T-helper 17 cell (primary cell): Measurements from ENCODE around the gene LHPP. TPM values are rescaled to one million over a fixed set of nuclear protein-coding genes. Genes with fewer than 3 reads are reported as not detected.

Experiments
- ATAC-seq: fragments of 150-1000 bp; cut with Tn5 transposase; 2 replicates; pipeline ENCODE4 v1.10.0; 2021; ENCODE audit warnings: mild to moderate bottlenecking, moderate library complexity
- DNase-seq, 3 donors: peaks; one replicate each; pipeline versions ENCODE4 v3.0.0 to v3.0.0-alpha.2; 2020 to 2021
- H3K9me3 ChIP-seq: one replicate; pipeline ENCODE4 v1.7.0; 2013; ENCODE audit warnings: low read length, mild to moderate bottlenecking; ENCODE audit not compliant: control insufficient read depth, poor library complexity, severe bottlenecking
- H3K27ac Mint-ChIP-seq: one replicate; pipeline ENCODE4 v1.8.0; 2022; ENCODE audit warnings: mild to moderate bottlenecking, moderate library complexity, mixed read lengths
- H3K27me3 Mint-ChIP-seq: one replicate; pipeline ENCODE4 v1.8.0; 2022; ENCODE audit warnings: mixed read lengths
- H3K36me3 Mint-ChIP-seq: one replicate; pipeline ENCODE4 v1.8.0; 2022; ENCODE audit warnings: low read depth, mixed read lengths
- H3K4me1 Mint-ChIP-seq: one replicate; pipeline ENCODE4 v1.8.0; 2022; ENCODE audit warnings: mild to moderate bottlenecking, mixed read lengths
- H3K4me3 Mint-ChIP-seq: one replicate; pipeline ENCODE4 v1.8.0; 2022; ENCODE audit warnings: mild to moderate bottlenecking, moderate library complexity, mixed read lengths
- total RNA-seq, 4 donors: library from RNA in 2 of 4; stranded (reverse) in 2 of 4; gene quantifications; one replicate each; pipeline ENCODE4 v1.2.3 and lab custom pipeline; 2022 to 2026

Gene LHPP
- total RNA-seq, 2 donors from 2014 or later, result 19.9 to 21.1 TPM

DNA sequence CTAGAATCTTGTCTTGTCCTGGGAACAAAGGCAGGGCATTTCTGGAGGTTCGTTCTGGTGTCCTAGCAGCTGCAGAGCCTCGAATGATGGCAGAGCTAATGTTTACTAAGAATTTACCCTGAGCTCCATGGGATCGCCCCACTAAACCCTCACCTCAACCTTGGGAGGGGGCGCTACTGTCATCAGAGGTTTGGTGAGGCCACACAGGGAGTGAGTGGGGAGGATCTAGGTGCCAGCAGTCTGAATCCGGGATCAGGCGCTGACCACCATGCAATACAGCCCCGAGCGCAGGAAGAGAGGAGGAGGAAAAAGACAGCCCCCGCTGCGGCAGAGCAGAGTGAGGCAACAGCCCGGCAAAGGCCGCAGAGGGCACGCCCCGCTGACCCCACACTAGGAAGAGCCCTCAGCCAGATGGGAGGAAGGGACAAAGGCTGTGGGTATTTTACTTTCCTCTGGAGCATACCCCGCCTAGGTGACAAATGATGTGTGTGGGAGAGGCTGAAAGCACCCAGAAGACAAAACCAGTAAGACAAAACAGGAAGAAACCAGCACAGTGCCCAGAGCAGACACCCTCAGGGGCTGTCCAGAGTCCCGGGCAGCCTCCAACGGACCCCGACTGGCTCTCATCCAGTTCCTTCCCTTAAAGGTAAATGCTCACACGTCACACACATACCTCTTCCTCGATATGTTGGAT lies 179.1 kb downstream of the LHPP start:
- DNase-seq (no peak), ATAC-seq (peak; percentile 43)
- H3K27ac Mint-ChIP-seq, result peak overlapping the region; percentile 97
- peak overlapping the region; percentile 83 for H3K4me3 Mint-ChIP-seq
- H3K27me3 Mint-ChIP-seq, result no peaks in the 10 kb centered on the region
- H3K4me1 Mint-ChIP-seq, result peaks cover 58% of the 10 kb centered on the region
- no peaks in the 10 kb centered on the region for H3K36me3 Mint-ChIP-seq
- H3K9me3 ChIP-seq, result no peaks in the 10 kb centered on the region

- Mint-ChIP-seq H3K27ac (peak overlapping the region; percentile 97), H3K4me3 (peak overlapping the region; percentile 83), H3K36me3 (no peaks in the 10 kb centered on the region), H3K4me1 (peaks cover 56% of the 10 kb centered on the region), H3K27me3 (no peaks in the 10 kb centered on the region)
- DNase-seq, result no peak
- ATAC-seq, result peak; percentile 75
- no peaks in the 10 kb centered on the region for H3K9me3 ChIP-seq
Measured at GRCh38 chr10:124641282-124642087, 179.9 kb downstream of the LHPP start.

GRCh38 chr10:124642088-124642710 lies 180.6 kb downstream of the LHPP start:
- ATAC-seq, result no peak
- Mint-ChIP-seq H3K4me3 (peak overlapping the region; percentile 83), H3K27me3 (no peaks in the 10 kb centered on the region), H3K4me1 (peaks cover 56% of the 10 kb centered on the region), H3K27ac (peak overlapping the region; percentile 97), H3K36me3 (no peaks in the 10 kb centered on the region)
- H3K9me3 ChIP-seq, result no peaks in the 10 kb centered on the region
- DNase-seq, result no peak

DNA sequence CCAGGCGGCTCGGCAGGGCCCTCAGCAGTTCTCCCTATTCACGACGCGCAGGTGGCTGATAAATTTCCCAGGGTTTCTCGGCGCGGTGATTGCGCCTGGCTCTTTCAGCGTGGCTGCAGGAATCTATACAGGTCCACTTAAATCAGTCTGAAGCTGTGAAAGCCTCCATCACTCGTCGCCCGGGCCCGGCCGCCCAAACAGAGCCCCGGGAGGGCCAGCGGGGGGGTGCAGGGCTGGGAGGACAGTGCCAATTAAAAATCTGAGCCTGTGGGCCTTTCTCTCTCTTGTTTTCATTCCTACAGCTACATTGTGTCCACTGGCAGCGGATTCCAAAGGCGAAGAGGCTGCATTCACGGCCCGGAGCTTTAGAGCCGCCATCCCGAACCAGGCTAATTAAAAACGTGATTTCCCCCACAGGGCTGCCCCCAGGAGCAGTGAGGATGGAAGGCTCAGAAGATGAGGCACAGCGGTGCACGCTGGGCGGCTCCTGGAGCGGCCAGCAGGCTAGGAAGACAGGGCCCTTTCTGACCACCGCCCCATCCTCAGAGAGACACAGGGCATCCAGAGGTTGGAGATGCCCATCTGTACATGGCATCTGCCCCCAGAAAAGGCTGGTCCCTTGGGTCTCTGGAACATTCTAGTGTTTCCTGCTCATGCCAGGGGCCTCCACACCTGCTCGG lies 181.8 kb downstream of the LHPP start:
- Mint-ChIP-seq H3K36me3 (no peaks in the 10 kb centered on the region), H3K4me1 (peaks cover 57% of the 10 kb centered on the region), H3K4me3 (peak overlapping the region; percentile 61), H3K27me3 (no peaks in the 10 kb centered on the region), H3K27ac (peak overlapping the region; percentile 97)
- H3K9me3 ChIP-seq, result no peaks in the 10 kb centered on the region
- no peak for ATAC-seq
- no peak for DNase-seq

GRCh38 chr10:124644236-124644635 lies 182.6 kb downstream of the LHPP start:
- peak overlapping the region; percentile 97 for H3K27ac Mint-ChIP-seq
- H3K4me3 Mint-ChIP-seq, result no peak overlapping the region
- no peaks in the 10 kb centered on the region for H3K27me3 Mint-ChIP-seq
- ATAC-seq, result no peak
- DNase-seq, result no peak
- no peaks in the 10 kb centered on the region for H3K36me3 Mint-ChIP-seq
- no peaks in the 10 kb centered on the region for H3K9me3 ChIP-seq
- H3K4me1 Mint-ChIP-seq, result peaks cover 65% of the 10 kb centered on the region

DNA sequence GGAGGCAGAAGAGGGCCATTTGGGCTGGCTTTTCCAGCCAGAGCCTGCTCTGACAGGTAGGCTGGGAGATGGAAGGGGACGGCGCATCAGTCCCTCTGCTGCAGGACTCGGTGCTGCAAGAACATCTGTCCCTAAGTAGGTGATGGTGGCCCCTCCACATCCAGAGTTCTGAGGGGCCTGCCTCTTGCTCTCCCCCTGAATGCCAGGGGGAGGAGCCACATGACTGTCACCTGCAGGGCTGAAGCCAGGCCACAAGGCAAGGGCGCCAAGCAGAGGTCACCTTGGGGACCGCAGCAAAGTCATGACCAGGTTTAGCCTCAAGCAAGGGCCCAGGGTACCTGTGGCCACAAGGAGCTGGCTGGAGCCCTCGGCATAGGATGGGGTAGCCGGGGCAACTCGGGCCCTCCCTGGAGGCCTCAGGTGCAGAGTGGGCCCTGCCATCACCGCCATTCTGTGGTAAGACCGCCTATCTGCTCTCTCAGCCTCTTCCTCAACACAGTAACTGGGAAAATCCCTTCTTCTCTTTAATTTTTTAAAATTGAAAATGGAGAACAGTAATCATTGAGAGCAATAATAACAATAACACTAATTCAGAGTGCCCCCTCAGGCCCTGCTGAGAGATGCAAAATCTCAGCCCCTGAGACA lies 183.3 kb downstream of the LHPP start:
- H3K9me3 ChIP-seq, result no peaks in the 10 kb centered on the region
- peak overlapping the region; percentile 97 for H3K27ac Mint-ChIP-seq
- H3K4me1 Mint-ChIP-seq, result peaks cover 66% of the 10 kb centered on the region
- ATAC-seq (no peak), DNase-seq (no peak)
- H3K4me3 Mint-ChIP-seq, result no peak overlapping the region
- H3K36me3 Mint-ChIP-seq, result no peaks in the 10 kb centered on the region
- no peaks in the 10 kb centered on the region for H3K27me3 Mint-ChIP-seq

- H3K4me3 Mint-ChIP-seq, result peak overlapping the region; percentile 59
- DNase-seq, result no peak
- no peaks in the 10 kb centered on the region for H3K27me3 Mint-ChIP-seq
- H3K9me3 ChIP-seq, result no peaks in the 10 kb centered on the region
- H3K36me3 Mint-ChIP-seq, result no peaks in the 10 kb centered on the region
- no peak for ATAC-seq
- peaks cover 67% of the 10 kb centered on the region for H3K4me1 Mint-ChIP-seq
- H3K27ac Mint-ChIP-seq, result peak overlapping the region; percentile 97
Measured at GRCh38 chr10:124645467-124646095, 184.0 kb downstream of the LHPP start.

- DNase-seq, result no peak
- peaks cover 65% of the 10 kb centered on the region for H3K4me1 Mint-ChIP-seq
- peak overlapping the region; percentile 81 for H3K4me3 Mint-ChIP-seq
- H3K27me3 Mint-ChIP-seq, result no peaks in the 10 kb centered on the region
- H3K9me3 ChIP-seq, result no peaks in the 10 kb centered on the region
- no peaks in the 10 kb centered on the region for H3K36me3 Mint-ChIP-seq
- peak overlapping the region; percentile 97 for H3K27ac Mint-ChIP-seq
- ATAC-seq, result no peak
Measured at GRCh38 chr10:124646483-124647352, 185.1 kb downstream of the LHPP start.

- no peaks in the 10 kb centered on the region for H3K36me3 Mint-ChIP-seq
- peak; percentile 40 to 65 (median 44) for DNase-seq
- no peaks in the 10 kb centered on the region for H3K9me3 ChIP-seq
- ATAC-seq, result peak; percentile 73
- H3K27ac Mint-ChIP-seq, result peak overlapping the region; percentile 97
- H3K4me3 Mint-ChIP-seq, result peak overlapping the region; percentile 81
- no peaks in the 10 kb centered on the region for H3K27me3 Mint-ChIP-seq
- peaks cover 72% of the 10 kb centered on the region for H3K4me1 Mint-ChIP-seq
Measured at GRCh38 chr10:124647421-124648130, 186.0 kb downstream of the LHPP start.

GRCh38 chr10:124648131-124648475 lies 186.5 kb downstream of the LHPP start:
- no peak for DNase-seq
- H3K27ac Mint-ChIP-seq, result peak overlapping the region; percentile 97
- H3K27me3 Mint-ChIP-seq, result no peaks in the 10 kb centered on the region
- H3K36me3 Mint-ChIP-seq, result no peaks in the 10 kb centered on the region
- H3K4me3 Mint-ChIP-seq, result peak overlapping the region; percentile 81
- peaks cover 70% of the 10 kb centered on the region for H3K4me1 Mint-ChIP-seq
- H3K9me3 ChIP-seq, result no peaks in the 10 kb centered on the region
- no peak for ATAC-seq

DNA sequence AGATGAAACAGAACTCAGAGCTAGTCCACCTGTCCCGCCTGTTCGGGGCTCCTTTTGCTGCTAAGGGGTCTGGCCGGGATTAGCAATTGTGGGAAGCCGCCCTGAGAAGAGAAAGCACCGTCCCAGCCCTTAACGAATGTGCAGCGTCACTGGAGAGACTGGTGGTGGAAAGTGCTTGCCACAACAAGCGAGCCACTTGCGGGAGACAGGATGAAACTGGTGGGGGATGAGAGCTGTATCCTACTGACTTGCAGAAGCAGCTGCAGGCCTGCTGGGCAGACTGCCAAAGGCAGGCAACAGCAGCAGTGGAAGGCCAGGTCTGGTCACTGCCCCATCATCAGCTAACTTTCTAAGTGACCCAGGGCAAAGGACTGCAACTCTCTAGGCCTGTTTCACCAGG lies 187.1 kb downstream of the LHPP start:
- H3K9me3 ChIP-seq, result no peaks in the 10 kb centered on the region
- ATAC-seq (peak; percentile 59), DNase-seq (peak in 2 of 3 donors; percentile 32 to 50)
- H3K27ac Mint-ChIP-seq, result peak overlapping the region; percentile 97
- no peaks in the 10 kb centered on the region for H3K36me3 Mint-ChIP-seq
- peak overlapping the region; percentile 81 for H3K4me3 Mint-ChIP-seq
- H3K4me1 Mint-ChIP-seq, result peaks cover 74% of the 10 kb centered on the region
- no peaks in the 10 kb centered on the region for H3K27me3 Mint-ChIP-seq
